ENCODE results near the gene VPS37C.

DNA sequence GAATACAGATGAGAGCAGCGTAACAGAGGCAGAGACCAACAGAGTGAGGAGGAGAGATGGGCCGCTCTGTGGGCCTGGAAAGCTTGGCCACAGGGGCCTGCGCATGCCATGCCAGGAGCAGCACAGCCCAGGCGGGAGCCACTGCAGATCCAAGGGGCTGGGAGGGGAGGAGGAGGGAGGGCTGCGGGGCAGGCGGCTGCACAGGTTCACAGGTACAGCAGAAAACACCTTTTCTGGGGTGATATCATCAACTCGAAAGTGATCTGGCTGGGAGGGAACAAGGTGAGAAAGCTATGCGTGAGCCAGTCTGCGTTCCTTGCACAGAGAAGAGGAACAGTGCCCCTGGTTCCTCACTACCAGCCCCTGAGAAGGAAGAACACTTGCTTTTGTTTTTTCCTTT lies 14.8 kb downstream of the VPS37C start:
- TF ChIP-seq, protein P1, sequence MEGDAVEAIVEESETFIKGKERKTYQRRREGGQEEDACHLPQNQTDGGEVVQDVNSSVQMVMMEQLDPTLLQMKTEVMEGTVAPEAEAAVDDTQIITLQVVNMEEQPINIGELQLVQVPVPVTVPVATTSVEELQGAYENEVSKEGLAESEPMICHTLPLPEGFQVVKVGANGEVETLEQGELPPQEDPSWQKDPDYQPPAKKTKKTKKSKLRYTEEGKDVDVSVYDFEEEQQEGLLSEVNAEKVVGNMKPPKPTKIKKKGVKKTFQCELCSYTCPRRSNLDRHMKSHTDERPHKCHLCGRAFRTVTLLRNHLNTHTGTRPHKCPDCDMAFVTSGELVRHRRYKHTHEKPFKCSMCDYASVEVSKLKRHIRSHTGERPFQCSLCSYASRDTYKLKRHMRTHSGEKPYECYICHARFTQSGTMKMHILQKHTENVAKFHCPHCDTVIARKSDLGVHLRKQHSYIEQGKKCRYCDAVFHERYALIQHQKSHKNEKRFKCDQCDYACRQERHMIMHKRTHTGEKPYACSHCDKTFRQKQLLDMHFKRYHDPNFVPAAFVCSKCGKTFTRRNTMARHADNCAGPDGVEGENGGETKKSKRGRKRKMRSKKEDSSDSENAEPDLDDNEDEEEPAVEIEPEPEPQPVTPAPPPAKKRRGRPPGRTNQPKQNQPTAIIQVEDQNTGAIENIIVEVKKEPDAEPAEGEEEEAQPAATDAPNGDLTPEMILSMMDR (IDR thresholded peaks at IDR 0.05), result no peak
- TF ChIP-seq POLR2A (IDR thresholded peaks at IDR 0.05), result no peak

Data from esophagus squamous epithelium (tissue), 4 donors.